Upper lobe of left lung (tissue), 4 donors: Measurements from ENCODE around the gene IGIP.

ENCODE experiments used
- EP300 ChIP-seq, 4 donors: sonication (generic); formaldehyde crosslinking; IDR thresholded peaks; one replicate each; pipeline ENCODE4 v1.5.1; 2017; ENCODE audit warnings: antibody characterized with exemption in 4 of 4, control low read depth in 2 of 4
- POLR2A ChIP-seq, 4 donors: fragments of 450-650 bp; IDR thresholded peaks; one replicate each; pipeline ENCODE4 v1.5.1; 2016 to 2017; ENCODE audit warnings: antibody characterized with exemption in 4 of 4, mild to moderate bottlenecking in 2 of 4
- TF ChIP-seq, protein P1 (sequence below), 6 experiments: fragments of 450-650 bp in 4 of 6; fragments of 200-600 bp in 2 of 6; sonication (generic) in 2 of 6; IDR thresholded peaks; one replicate each; pipeline ENCODE4 v1.5.1; 2016 to 2019; ENCODE audit warnings: antibody characterized with exemption in 6 of 6

DNA sequence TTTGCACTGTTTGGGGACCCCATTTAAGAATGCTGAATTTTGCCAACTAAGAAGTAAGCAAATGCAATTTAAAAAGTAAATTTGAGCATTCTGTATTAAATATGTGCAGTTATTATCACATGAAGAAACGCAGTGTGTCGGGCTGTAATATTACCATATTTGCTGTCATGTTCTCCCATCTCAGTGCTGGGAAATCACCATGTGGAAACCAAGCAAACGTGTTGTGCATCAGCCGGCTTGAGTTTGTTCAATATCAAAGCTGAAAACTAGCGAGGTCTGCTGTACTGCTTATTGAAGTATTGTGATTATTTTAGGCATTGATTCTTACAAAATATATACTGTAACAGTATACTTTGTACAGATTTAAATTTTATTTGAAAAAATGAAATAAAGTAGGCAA, 2.6 kb downstream of the IGIP start:
- TF ChIP-seq, protein P1, sequence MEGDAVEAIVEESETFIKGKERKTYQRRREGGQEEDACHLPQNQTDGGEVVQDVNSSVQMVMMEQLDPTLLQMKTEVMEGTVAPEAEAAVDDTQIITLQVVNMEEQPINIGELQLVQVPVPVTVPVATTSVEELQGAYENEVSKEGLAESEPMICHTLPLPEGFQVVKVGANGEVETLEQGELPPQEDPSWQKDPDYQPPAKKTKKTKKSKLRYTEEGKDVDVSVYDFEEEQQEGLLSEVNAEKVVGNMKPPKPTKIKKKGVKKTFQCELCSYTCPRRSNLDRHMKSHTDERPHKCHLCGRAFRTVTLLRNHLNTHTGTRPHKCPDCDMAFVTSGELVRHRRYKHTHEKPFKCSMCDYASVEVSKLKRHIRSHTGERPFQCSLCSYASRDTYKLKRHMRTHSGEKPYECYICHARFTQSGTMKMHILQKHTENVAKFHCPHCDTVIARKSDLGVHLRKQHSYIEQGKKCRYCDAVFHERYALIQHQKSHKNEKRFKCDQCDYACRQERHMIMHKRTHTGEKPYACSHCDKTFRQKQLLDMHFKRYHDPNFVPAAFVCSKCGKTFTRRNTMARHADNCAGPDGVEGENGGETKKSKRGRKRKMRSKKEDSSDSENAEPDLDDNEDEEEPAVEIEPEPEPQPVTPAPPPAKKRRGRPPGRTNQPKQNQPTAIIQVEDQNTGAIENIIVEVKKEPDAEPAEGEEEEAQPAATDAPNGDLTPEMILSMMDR (IDR thresholded peaks at IDR 0.05) = no peak
- no peak for TF ChIP-seq POLR2A (IDR thresholded peaks at IDR 0.05)
- no peak for TF ChIP-seq EP300 (IDR thresholded peaks at IDR 0.05)
